ENCODE data around the gene RPS6KA5.

RPS6KA5 gene

GRCh38 chr14:90995785-90996184 lies 64.7 kb downstream of the RPS6KA5 start:
- Histone ChIP-seq H3K4me3 (ENCODE audit: low read depth in 1 of 2, low read length in 1 of 2) (no peak overlapping the region), H3K9me3 (no peaks in the 10 kb centered on the region), H3K27me3 (no peaks in the 10 kb centered on the region), H3K4me1 (ENCODE audit: control insufficient read depth in 1 of 2, insufficient read depth in 1 of 2, low read depth in 1 of 2, low read length in 1 of 2) (peaks cover 12% of the 10 kb centered on the region in 2 experiments), H3K36me3 (peaks cover 26% of the 10 kb centered on the region), H3K27ac (no peak overlapping the region)
- no peak for TF ChIP-seq CTCF (IDR thresholded peaks at IDR 0.05)

GRCh38 chr14:90993792-90994191 lies 66.6 kb downstream of the RPS6KA5 start:
- TF ChIP-seq CTCF (IDR thresholded peaks at IDR 0.05), result no peak

GRCh38 chr14:90991690-90992443 lies 68.6 kb downstream of the RPS6KA5 start:
- no peak for TF ChIP-seq CTCF (IDR thresholded peaks at IDR 0.05)

More at GRCh38 chr14:90993792-90994191, 66.6 kb downstream of the RPS6KA5 start:
- Histone ChIP-seq H3K9me3 (no peaks in the 10 kb centered on the region), H3K4me1 (ENCODE audit: control insufficient read depth in 1 of 2, insufficient read depth in 1 of 2, low read depth in 1 of 2, low read length in 1 of 2) (peaks cover 12% of the 10 kb centered on the region in 2 experiments), H3K36me3 (peaks cover 8% of the 10 kb centered on the region), H3K27me3 (no peaks in the 10 kb centered on the region), H3K27ac (no peak overlapping the region), H3K4me3 (ENCODE audit: low read depth in 1 of 2, low read length in 1 of 2) (no peak overlapping the region)

GRCh38 chr14:90990141-90990540 lies 70.3 kb downstream of the RPS6KA5 start:
- H3K27me3 ChIP-seq, result no peaks in the 10 kb centered on the region
- H3K27ac ChIP-seq, result no peak overlapping the region
- TF ChIP-seq CTCF (IDR thresholded peaks at IDR 0.05), result no peak
- no peaks in the 10 kb centered on the region for H3K9me3 ChIP-seq
- H3K4me3 ChIP-seq (ENCODE audit: low read depth in 1 of 2, low read length in 1 of 2), result no peak overlapping the region
- H3K36me3 ChIP-seq, result peaks cover 6% of the 10 kb centered on the region
- no peaks in the 10 kb centered on the region for H3K4me1 ChIP-seq (ENCODE audit: control insufficient read depth in 1 of 2, insufficient read depth in 1 of 2, low read depth in 1 of 2, low read length in 1 of 2)

More at GRCh38 chr14:90991690-90992443, 68.6 kb downstream of the RPS6KA5 start:
- peaks cover 3 to 4% of the 10 kb centered on the region in 2 experiments for H3K4me1 ChIP-seq (ENCODE audit: control insufficient read depth in 1 of 2, insufficient read depth in 1 of 2, low read depth in 1 of 2, low read length in 1 of 2)
- H3K27ac ChIP-seq, result no peak overlapping the region
- peaks cover 6% of the 10 kb centered on the region for H3K36me3 ChIP-seq
- H3K27me3 ChIP-seq, result no peaks in the 10 kb centered on the region
- no peak overlapping the region for H3K4me3 ChIP-seq (ENCODE audit: low read depth in 1 of 2, low read length in 1 of 2)
- no peaks in the 10 kb centered on the region for H3K9me3 ChIP-seq

- Histone ChIP-seq H3K4me3 (ENCODE audit: low read depth in 1 of 2, low read length in 1 of 2) (no peak overlapping the region), H3K9me3 (no peaks in the 10 kb centered on the region), H3K27me3 (no peaks in the 10 kb centered on the region), H3K36me3 (peaks cover 6% of the 10 kb centered on the region), H3K27ac (no peak overlapping the region), H3K4me1 (ENCODE audit: control insufficient read depth in 1 of 2, insufficient read depth in 1 of 2, low read depth in 1 of 2, low read length in 1 of 2) (no peaks in the 10 kb centered on the region)
- TF ChIP-seq CTCF (IDR thresholded peaks at IDR 0.05), result no peak
Measured at GRCh38 chr14:90987140-90987539, 73.3 kb downstream of the RPS6KA5 start.

Data from neutrophil (primary cell).